OCI-LY1 (cell line): ENCODE measurements around the gene POTEB3.
"Not testable (repeated sequence)": the region's sequence is repeated elsewhere in the genome, so short reads cannot be mapped to it uniquely, and the experiment has no call there.

Experiments
- CTCF ChIP-seq: fragments of 200-600 bp; sonication (generic), shearing (Covaris generic); IDR thresholded peaks from 2 replicates; pipeline ENCODE4 v1.5.1; 2017; ENCODE audit warnings: mild to moderate bottlenecking, antibody characterized with exemption, low read length, moderate library complexity, mixed read lengths
- EZH2 ChIP-seq: fragments of 200-600 bp; sonication (generic), shearing (Covaris generic); IDR thresholded peaks from 2 replicates; pipeline ENCODE4 v1.8.0; 2017; ENCODE audit warnings: borderline replicate concordance, mixed run types, mild to moderate bottlenecking, antibody characterized with exemption, low read length, moderate library complexity, mixed read lengths

- TF ChIP-seq CTCF, EZH2: not testable (repeated sequence)
Observed at GRCh38 chr15:21373682-21374081, 66.6 kb downstream of the POTEB3 start.
